Lung (tissue), 12 donors: Measurements from ENCODE around the gene GTF3C6. TPM values are rescaled to one million over a fixed set of nuclear protein-coding genes. Genes with fewer than 3 reads are reported as not detected.
"Not testable (repeated sequence)": the region's sequence is repeated elsewhere in the genome, so short reads cannot be mapped to it uniquely, and the experiment has no call there.

ENCODE experiments used
- ATAC-seq: fragments of 200-7000 bp; cut with Tn5 transposase; one replicate; pipeline ENCODE4 v1.9.1; 2020; ENCODE audit warnings: moderate number of reproducible peaks; ENCODE audit not compliant: insufficient read depth, low FRiP score
- DNase-seq, 3 donors: peaks; one replicate each; pipeline ENCODE4 v3.0.0-alpha.2; 2013 to 2017
- H3K27ac ChIP-seq, 2 donors: one replicate each; pipeline ENCODE4 v1.5.1; 2013; ENCODE audit warnings: mild to moderate bottlenecking in 2 of 2, moderate library complexity in 2 of 2, control low read depth in 1 of 2, inconsistent platforms in 1 of 2, low read depth in 1 of 2, low read length in 1 of 2
- H3K27me3 ChIP-seq, 3 donors: one replicate each; pipeline ENCODE4 v1.5.1; 2013; ENCODE audit warnings: low read length in 2 of 3; ENCODE audit not compliant: control insufficient read depth in 3 of 3, insufficient read depth in 3 of 3
- H3K36me3 ChIP-seq, 4 donors: one replicate each; pipeline ENCODE4 v1.5.1; 2013; ENCODE audit warnings: low read length in 4 of 4, mild to moderate bottlenecking in 1 of 4, moderate library complexity in 1 of 4; ENCODE audit not compliant: control insufficient read depth in 4 of 4, insufficient read depth in 4 of 4
- H3K4me1 ChIP-seq, 5 donors: one replicate each; pipeline ENCODE4 v1.5.1; 2013; ENCODE audit warnings: low read length in 5 of 5, mild to moderate bottlenecking in 2 of 5, moderate library complexity in 1 of 5; ENCODE audit not compliant: control insufficient read depth in 5 of 5, insufficient read depth in 5 of 5
- H3K4me3 ChIP-seq: one replicate; pipeline ENCODE4 v1.5.1; 2013; ENCODE audit warnings: mild to moderate bottlenecking, control low read depth, moderate library complexity
- H3K9ac ChIP-seq, 2 donors: one replicate each; pipeline ENCODE4 v1.5.1; 2013; ENCODE audit warnings: low read length in 2 of 2, control low read depth in 1 of 2; ENCODE audit not compliant: insufficient read depth in 1 of 2
- H3K9me3 ChIP-seq, 4 donors: one replicate each; pipeline ENCODE4 v1.5.1; 2013; ENCODE audit warnings: low read length in 3 of 4, mild to moderate bottlenecking in 1 of 4, moderate library complexity in 1 of 4; ENCODE audit not compliant: control insufficient read depth in 4 of 4, insufficient read depth in 3 of 4
- WGBS, 2 donors: extraction: QIAGEN DNeasy Blood & Tissue Kit; methylation state at CpG; one replicate each; pipeline ENCODE4 v1.1.7; 2013; 5-methylcytosine and 5-hydroxymethylcytosine counted together
- polyA plus RNA-seq, 2 donors: library from polyadenylated mRNA; stranded (reverse); fragments of 200-250 nt; gene quantifications; one replicate each; pipeline ENCODE4 v1.2.1, GENCODE V29; 2013
- total RNA-seq, 2 donors: library from RNA; depleted of rRNA in 1 of 2; stranded (reverse); fragments of >200 nt in 1 of 2; gene quantifications; one replicate each; pipeline ENCODE4 v1.2.1, GENCODE V29; 2014 to 2021
- TF ChIP-seq, protein P1 (sequence below): IDR thresholded peaks from 2 replicates; pipeline ENCODE4 v1.5.1; 2012; ENCODE audit warnings: mild to moderate bottlenecking; ENCODE audit errors: control extremely low read depth, extremely low read depth
- donor health status: control.
- donor health status: control.
- donor health status: Bipolar disorder and iron deficiency.
- donor health status: healthy.
- donor health status: DM: yes; HTN: yes; CAD: no.

Gene GTF3C6
- total and polyA plus RNA-seq, 4 donors = 28.0 to 81.1 (median 59.5) TPM

DNA sequence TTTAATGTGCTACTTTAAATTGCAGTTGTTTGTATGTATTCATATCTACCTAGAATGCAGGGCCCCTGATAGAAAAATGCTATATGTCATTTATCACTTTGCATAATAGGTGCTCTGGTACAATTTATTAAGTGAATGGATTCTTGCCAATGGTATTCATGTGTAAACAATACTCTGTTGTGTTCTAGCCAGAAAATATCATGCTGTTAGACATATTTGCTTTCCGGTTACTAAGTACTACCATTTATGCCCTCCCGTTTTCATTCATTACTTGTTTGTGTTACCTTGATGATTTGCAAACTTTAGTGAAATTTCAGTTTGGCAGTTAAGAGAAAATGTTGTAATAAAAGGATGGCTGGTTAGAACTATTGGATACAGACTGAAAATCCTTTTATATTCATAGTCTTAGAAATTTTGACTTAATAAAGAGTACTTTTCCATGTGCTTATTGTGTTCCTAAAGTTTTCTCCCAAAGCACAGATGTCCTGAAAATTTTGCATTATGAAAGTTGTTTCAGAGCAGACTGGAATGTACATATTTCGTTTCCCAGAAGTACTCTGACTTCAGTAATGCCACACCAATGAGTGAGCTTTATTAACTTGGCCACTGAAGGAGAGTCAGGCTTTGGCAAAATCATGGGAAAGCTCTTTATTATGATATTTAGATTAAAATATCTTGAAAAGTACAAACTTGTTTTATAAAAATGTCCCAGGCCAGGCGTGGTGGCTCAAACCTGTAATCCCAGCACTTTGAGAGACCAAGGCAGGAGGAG, 54.8 kb downstream of the GTF3C6 start:
- no peak overlapping the region for H3K27ac ChIP-seq
- H3K4me3 ChIP-seq = no peak overlapping the region
- H3K36me3 ChIP-seq = peaks cover 2 to 26% (median 13%) of the 10 kb centered on the region in 4 donors
- no peak for ATAC-seq
- peaks cover 0 to 2% (median 0%) of the 10 kb centered on the region in 5 donors for H3K4me1 ChIP-seq
- H3K27me3 ChIP-seq = no peaks in the 10 kb centered on the region
- 69 to 83% methylated on average over 4 of the region's 4 CpGs for WGBS, 2 donors
- H3K9me3 ChIP-seq = no peaks in the 10 kb centered on the region
- no peak for DNase-seq
- TF ChIP-seq, protein P1, sequence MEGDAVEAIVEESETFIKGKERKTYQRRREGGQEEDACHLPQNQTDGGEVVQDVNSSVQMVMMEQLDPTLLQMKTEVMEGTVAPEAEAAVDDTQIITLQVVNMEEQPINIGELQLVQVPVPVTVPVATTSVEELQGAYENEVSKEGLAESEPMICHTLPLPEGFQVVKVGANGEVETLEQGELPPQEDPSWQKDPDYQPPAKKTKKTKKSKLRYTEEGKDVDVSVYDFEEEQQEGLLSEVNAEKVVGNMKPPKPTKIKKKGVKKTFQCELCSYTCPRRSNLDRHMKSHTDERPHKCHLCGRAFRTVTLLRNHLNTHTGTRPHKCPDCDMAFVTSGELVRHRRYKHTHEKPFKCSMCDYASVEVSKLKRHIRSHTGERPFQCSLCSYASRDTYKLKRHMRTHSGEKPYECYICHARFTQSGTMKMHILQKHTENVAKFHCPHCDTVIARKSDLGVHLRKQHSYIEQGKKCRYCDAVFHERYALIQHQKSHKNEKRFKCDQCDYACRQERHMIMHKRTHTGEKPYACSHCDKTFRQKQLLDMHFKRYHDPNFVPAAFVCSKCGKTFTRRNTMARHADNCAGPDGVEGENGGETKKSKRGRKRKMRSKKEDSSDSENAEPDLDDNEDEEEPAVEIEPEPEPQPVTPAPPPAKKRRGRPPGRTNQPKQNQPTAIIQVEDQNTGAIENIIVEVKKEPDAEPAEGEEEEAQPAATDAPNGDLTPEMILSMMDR = no peak
- H3K9ac ChIP-seq = no peak overlapping the region

DNA sequence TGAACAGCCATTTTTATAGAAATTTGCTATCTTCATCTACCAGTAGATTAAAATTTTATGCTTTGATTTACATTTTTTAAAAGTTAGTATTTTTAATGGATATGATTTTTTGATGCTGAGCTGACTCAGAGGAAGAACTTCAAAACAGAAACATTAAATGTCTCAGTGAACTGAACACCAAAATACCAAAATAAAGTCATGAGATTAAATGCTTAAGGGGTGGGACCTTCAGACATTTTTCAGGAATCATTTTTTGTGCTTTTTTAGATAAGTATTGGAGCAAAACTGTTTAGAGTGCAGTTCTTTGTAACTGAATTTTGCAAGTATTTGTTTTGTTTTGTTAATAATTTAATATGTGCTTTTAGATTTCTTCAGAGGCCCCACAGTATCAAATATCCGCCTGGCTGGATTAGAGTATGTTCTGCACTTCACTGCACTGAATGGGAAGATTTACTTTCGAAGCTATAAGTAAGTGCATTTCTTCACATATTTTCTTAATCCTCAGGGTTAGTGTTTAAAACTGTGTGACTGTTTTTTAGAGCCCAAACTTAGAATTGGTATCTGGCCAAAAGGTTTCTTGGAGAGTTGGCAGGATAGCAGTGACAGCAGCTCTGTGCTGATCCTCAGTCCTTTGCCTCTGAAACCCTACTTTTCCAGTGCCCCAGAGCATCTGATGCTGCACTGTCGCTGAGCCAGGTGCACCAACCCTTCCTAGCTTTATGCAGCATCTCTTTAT, 57.1 kb downstream of the GTF3C6 start:
- H3K4me3 ChIP-seq = no peak overlapping the region
- peaks cover 0 to 2% (median 0%) of the 10 kb centered on the region in 5 donors for H3K4me1 ChIP-seq
- 90 to 91% methylated on average over 3 of the region's 3 CpGs for whole genome bisulfite sequencing, 2 donors
- DNase-seq (peak in 1 of 3 donors; percentile 26), ATAC-seq (no peak)
- TF ChIP-seq, protein P1 = no peak
- peaks cover 2 to 17% (median 14%) of the 10 kb centered on the region in 4 donors for H3K36me3 ChIP-seq
- no peak overlapping the region for H3K27ac ChIP-seq
- H3K9ac ChIP-seq = no peak overlapping the region
- H3K9me3 ChIP-seq = no peaks in the 10 kb centered on the region
- H3K27me3 ChIP-seq = no peaks in the 10 kb centered on the region

DNA sequence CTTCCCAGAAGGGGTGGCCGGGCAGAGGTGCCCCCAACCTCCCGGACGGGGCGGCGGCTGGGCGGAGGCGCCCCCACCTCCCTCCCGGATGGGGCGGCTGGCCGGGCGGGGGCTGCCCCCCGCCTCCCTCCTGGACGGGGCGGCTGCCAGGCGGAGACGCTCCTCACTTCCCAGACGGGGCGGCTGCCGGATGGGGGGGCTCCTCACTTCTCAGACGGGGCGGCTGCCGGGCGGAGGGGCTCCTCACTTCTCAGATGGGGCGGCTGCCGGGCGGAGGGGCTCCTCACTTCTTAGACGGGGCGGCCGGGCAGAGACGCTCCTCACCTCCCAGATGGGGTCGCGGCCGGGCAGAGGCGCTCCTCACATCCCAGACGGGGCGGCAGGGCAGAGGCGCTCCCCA, 58.7 kb downstream of the GTF3C6 start:
- H3K36me3 ChIP-seq = peaks cover 2 to 16% (median 14%) of the 10 kb centered on the region in 4 donors
- H3K27ac ChIP-seq, H3K4me3 ChIP-seq, ATAC-seq, H3K27me3 ChIP-seq, H3K9me3 ChIP-seq, H3K4me1 ChIP-seq, DNase-seq, H3K9ac ChIP-seq: not testable (repeated sequence)
- 97 to 98% methylated on average over 18 to 36 of the region's 37 CpGs for WGBS, 2 donors

Other genes with a start within 250 kb of the GTF3C6 start
- gene CDK19, start 143.2 kb upstream of the GTF3C6 start, total RNA-seq = 10 to 100 TPM; 14.6 to 37.9 TPM
- 1 to 10 TPM; 6.0 to 6.2 TPM for gene CDK19, start 143.2 kb upstream of the GTF3C6 start, polyA plus RNA-seq
- 10 to 100 TPM; 76.9 to 81.7 TPM for gene AMD1, start 83.9 kb upstream of the GTF3C6 start, total RNA-seq
- 10 to 100 TPM; 36.9 to 52.5 TPM for gene AMD1, start 83.9 kb upstream of the GTF3C6 start, polyA plus RNA-seq
- gene RPF2, start 23.3 kb downstream of the GTF3C6 start, total RNA-seq = 10 to 100 TPM; 15.5 to 22.5 TPM
- gene RPF2, start 23.3 kb downstream of the GTF3C6 start, polyA plus RNA-seq = 10 to 100 TPM; 23.0 to 30.6 TPM
- gene SLC16A10, start 128.8 kb downstream of the GTF3C6 start, total RNA-seq = 10 to 100 TPM in 1 of 2 donors, 1 to 10 TPM in 1; 9.2 to 10.5 TPM
- gene SLC16A10, start 128.8 kb downstream of the GTF3C6 start, polyA plus RNA-seq = 10 to 100 TPM in 1 of 2 donors, 1 to 10 TPM in 1; 2.0 to 10.0 TPM